Astrocyte (in vitro differentiated cells and primary cell): ENCODE measurements around the gene ASIC4. TPM values are rescaled to one million over a fixed set of nuclear protein-coding genes. Genes with fewer than 3 reads are reported as not detected.

Source experiments
- DNase-seq: peaks from one replicate; pipeline ENCODE4 v3.0.0-alpha.2; 2010; ENCODE audit warnings: low read depth
- FAIRE-seq: peaks from 2 replicates; lab custom pipeline; 2011; peaks lifted over from hg19 to GRCh38; lab: Jason Lieb, UNC
- H2AFZ ChIP-seq: 2 replicates; pipeline ENCODE4 v1.6.0; 2012; ENCODE audit warnings: low read depth, low read length, inconsistent platforms
- H3K27ac ChIP-seq: 2 replicates; pipeline ENCODE4 v1.5.1; 2011; ENCODE audit warnings: low read depth, low read length, inconsistent platforms
- H3K27me3 ChIP-seq: 2 replicates; pipeline ENCODE4 v1.6.0; 2011; ENCODE audit warnings: low read length, inconsistent platforms; ENCODE audit not compliant: insufficient read depth
- H3K36me3 ChIP-seq: 2 replicates; pipeline ENCODE4 v1.5.1; 2011; ENCODE audit warnings: low read length, inconsistent platforms; ENCODE audit not compliant: insufficient read depth
- H3K4me1 ChIP-seq: 2 replicates; pipeline ENCODE4 v1.5.1; 2011; ENCODE audit warnings: low read length, inconsistent platforms; ENCODE audit not compliant: insufficient read depth
- H3K4me2 ChIP-seq: 2 replicates; pipeline ENCODE4 v1.6.0; 2012; ENCODE audit warnings: low read length, inconsistent platforms
- H3K4me3 ChIP-seq: 2 replicates; pipeline ENCODE4 v1.5.1; 2011; ENCODE audit warnings: low read depth, mild to moderate bottlenecking, low read length, inconsistent platforms; ENCODE audit not compliant: insufficient read depth
- H3K79me2 ChIP-seq: 2 replicates; pipeline ENCODE4 v1.6.0; 2012; ENCODE audit warnings: mild to moderate bottlenecking, low read length, inconsistent platforms; ENCODE audit not compliant: insufficient read depth
- H3K9ac ChIP-seq: 2 replicates; pipeline ENCODE4 v1.6.0; 2012; ENCODE audit warnings: mild to moderate bottlenecking, low read length, inconsistent platforms
- H3K9me3 ChIP-seq: 2 replicates; pipeline ENCODE4 v1.5.1; 2012; ENCODE audit warnings: low read depth, mild to moderate bottlenecking, low read length, inconsistent platforms; ENCODE audit not compliant: insufficient read depth
- H4K20me1 ChIP-seq: 2 replicates; pipeline ENCODE4 v1.6.0; 2012; ENCODE audit warnings: low read length, inconsistent platforms; ENCODE audit not compliant: insufficient read depth
- H3K27ac Mint-ChIP-seq: one replicate; pipeline ENCODE4 v1.8.0; 2021; ENCODE audit warnings: mild to moderate bottlenecking, mixed read lengths; ENCODE audit not compliant: unreplicated experiment
- H3K27me3 Mint-ChIP-seq: one replicate; pipeline ENCODE4 v1.8.0; 2021; ENCODE audit warnings: low read depth, mixed read lengths; ENCODE audit not compliant: unreplicated experiment
- H3K36me3 Mint-ChIP-seq: one replicate; pipeline ENCODE4 v1.8.0; 2021; ENCODE audit warnings: low read depth, mixed read lengths; ENCODE audit not compliant: unreplicated experiment
- H3K4me1 Mint-ChIP-seq: one replicate; pipeline ENCODE4 v1.8.0; 2021; ENCODE audit warnings: low read depth, mixed read lengths; ENCODE audit not compliant: unreplicated experiment
- H3K4me3 Mint-ChIP-seq: one replicate; pipeline ENCODE4 v1.8.0; 2021; ENCODE audit warnings: mild to moderate bottlenecking, moderate library complexity, mixed read lengths; ENCODE audit not compliant: unreplicated experiment
- H3K9me3 Mint-ChIP-seq: one replicate; pipeline ENCODE4 v1.8.0; 2021; ENCODE audit warnings: mild to moderate bottlenecking, mixed read lengths; ENCODE audit not compliant: unreplicated experiment
- EZH2 ChIP-seq: IDR thresholded peaks from 2 replicates; pipeline ENCODE4 v1.6.1; 2012; ENCODE audit warnings: mild to moderate bottlenecking, low read length, inconsistent platforms; ENCODE audit not compliant: insufficient read depth
- total RNA-seq: library from RNA; stranded (reverse); gene quantifications from 2 replicates; pipeline ENCODE4 v1.2.1, GENCODE V29; 2021
- TF ChIP-seq, protein P1 (sequence below): IDR thresholded peaks from 2 replicates; pipeline ENCODE4 v1.5.1; 2011; ENCODE audit warnings: low read depth, mild to moderate bottlenecking, inconsistent platforms, low read length, moderate library complexity; ENCODE audit not compliant: insufficient read depth

ASIC4 gene
- total RNA-seq, 1 donor from 2014 or later = 0.39 TPM

DNA sequence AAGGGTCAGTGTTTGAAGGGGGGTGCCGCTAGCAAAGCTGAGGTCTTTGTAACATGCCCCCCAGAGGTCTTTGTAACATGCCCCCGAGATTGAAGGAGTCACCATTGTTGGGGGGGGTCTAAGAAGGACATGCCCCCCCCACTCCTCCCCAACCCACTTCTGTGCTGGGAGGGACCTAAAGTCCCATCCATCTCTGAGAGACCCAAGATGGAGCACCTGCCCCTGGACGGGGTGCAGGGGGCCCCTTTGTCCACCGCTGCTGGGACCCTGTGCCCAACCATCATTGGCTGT, 5.9 kb upstream of the ASIC4 start:
- Histone ChIP-seq H3K79me2 (no peaks in the 10 kb centered on the region), H3K4me2 (no peak overlapping the region), H4K20me1 (peaks cover 8% of the 10 kb centered on the region), H3K27me3 (peaks cover 18% of the 10 kb centered on the region), H3K9me3 (no peaks in the 10 kb centered on the region), H3K36me3 (peaks cover 5% of the 10 kb centered on the region), H3K4me1 (peaks cover 20% of the 10 kb centered on the region), H3K4me3 (no peak overlapping the region), H2AFZ (no peak overlapping the region), H3K9ac (no peak overlapping the region), H3K27ac (no peak overlapping the region)
- peaks cover 11% of the 10 kb centered on the region for H3K27me3 Mint-ChIP-seq
- no peak overlapping the region for H3K4me3 Mint-ChIP-seq
- no peak overlapping the region for H3K27ac Mint-ChIP-seq
- no peak for TF ChIP-seq EZH2
- TF ChIP-seq, protein P1, sequence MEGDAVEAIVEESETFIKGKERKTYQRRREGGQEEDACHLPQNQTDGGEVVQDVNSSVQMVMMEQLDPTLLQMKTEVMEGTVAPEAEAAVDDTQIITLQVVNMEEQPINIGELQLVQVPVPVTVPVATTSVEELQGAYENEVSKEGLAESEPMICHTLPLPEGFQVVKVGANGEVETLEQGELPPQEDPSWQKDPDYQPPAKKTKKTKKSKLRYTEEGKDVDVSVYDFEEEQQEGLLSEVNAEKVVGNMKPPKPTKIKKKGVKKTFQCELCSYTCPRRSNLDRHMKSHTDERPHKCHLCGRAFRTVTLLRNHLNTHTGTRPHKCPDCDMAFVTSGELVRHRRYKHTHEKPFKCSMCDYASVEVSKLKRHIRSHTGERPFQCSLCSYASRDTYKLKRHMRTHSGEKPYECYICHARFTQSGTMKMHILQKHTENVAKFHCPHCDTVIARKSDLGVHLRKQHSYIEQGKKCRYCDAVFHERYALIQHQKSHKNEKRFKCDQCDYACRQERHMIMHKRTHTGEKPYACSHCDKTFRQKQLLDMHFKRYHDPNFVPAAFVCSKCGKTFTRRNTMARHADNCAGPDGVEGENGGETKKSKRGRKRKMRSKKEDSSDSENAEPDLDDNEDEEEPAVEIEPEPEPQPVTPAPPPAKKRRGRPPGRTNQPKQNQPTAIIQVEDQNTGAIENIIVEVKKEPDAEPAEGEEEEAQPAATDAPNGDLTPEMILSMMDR = no peak
- H3K9me3 Mint-ChIP-seq = no peaks in the 10 kb centered on the region
- peaks cover 11% of the 10 kb centered on the region for H3K4me1 Mint-ChIP-seq
- FAIRE-seq = no peak
- H3K36me3 Mint-ChIP-seq = peaks cover 12% of the 10 kb centered on the region
- no peak for DNase-seq

DNA sequence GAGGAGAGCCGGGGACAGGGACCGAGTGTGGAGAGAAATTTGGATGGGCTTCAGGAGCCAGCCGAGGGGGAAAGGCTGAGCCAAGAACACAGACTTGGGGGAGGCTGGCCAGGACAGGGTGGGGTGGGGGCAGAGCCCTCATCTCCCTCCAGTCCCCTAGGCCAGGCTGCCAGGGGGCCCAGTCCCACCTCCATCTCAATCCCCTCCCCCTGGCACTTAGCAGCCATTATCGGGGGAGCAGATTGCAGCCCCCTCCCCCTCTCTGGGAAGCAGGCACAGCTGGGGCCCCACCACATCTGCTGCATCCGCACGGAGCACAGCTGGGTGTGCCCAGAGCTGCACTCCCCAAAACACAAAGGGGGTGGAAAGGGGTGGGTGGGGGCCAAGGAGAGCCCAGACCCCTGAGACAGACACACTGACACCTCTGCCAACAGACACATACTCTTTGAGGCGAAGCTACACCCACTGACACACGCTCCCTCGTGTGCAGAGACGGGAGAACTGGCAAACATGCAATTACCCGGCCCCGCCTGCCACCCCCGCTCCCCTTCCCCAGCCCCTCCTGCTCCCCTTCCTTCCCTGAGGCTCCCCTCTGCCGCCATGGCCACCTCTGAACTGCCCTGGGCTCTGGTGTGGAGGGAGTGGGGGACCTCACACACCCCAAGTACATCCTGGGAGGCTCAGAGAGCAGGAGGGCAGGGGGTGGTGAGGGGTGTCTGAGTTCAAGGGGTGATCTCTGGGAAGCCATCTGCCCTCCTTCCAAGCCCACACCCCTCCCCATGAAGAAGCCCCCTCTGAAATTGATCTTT, 5.1 kb upstream of the ASIC4 start:
- peaks cover 22% of the 10 kb centered on the region for H3K4me1 ChIP-seq

More for the DNA sequence above, 5.1 kb upstream of the ASIC4 start:
- Histone ChIP-seq H3K27ac (no peak overlapping the region), H4K20me1 (peaks cover 8% of the 10 kb centered on the region), H3K36me3 (no peaks in the 10 kb centered on the region), H3K4me2 (peak overlapping the region; percentile 87), H3K4me3 (no peak overlapping the region), H3K9me3 (no peaks in the 10 kb centered on the region), H3K9ac (no peak overlapping the region), H2AFZ (no peak overlapping the region), H3K79me2 (no peaks in the 10 kb centered on the region), H3K27me3 (peaks cover 26% of the 10 kb centered on the region)
- TF ChIP-seq EZH2 = no peak
- TF ChIP-seq, protein P1 = no peak
- Mint-ChIP-seq H3K36me3 (peaks cover 7% of the 10 kb centered on the region), H3K27ac (no peak overlapping the region), H3K9me3 (no peaks in the 10 kb centered on the region), H3K4me1 (peaks cover 17% of the 10 kb centered on the region), H3K27me3 (peaks cover 18% of the 10 kb centered on the region), H3K4me3 (peak overlapping the region; percentile 73)
- no peak for FAIRE-seq
- DNase-seq = no peak
